Measurements from ENCODE around the gene TRANK1.

DNA sequence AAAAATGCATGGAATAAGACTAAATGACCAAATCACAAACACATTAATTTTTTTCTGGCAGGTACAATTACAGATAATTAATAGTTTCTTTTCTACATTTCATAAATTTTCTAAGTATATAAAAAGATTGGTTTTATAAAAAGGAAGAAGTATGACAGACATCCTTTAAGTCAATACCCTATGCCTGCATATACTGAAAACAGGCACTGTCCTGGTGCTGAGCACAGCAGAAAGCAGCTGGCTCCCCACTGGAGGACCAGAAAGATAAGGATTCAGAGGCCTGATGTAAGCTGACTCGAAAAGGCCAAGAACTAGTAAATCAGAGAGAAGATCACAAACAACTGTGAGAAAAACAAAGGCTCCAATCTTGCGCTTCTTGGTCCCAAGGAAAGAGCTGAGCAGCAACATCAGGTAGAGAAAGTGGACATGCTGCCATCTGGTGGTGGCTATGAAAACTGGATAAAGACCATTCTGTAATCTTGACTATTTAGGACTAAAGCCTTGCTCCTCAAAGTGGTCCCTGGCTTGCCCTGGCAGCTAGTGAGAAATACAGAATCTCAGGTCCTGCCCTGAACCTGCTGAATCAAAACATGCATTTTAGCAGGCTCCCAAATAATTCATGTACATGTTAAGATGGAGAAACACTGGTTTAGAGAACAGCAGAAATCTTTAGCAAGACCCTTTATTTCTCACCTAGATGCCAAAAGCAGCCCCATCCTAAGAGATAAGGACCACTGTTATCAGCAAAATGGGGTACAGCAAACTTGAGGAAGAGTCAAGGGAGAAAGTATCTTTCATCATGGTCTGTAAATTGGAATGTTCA is 76.0 kb downstream of the TRANK1 start:
- TF ChIP-seq POLR2A (IDR thresholded peaks at IDR 0.05) = no peak
- TF ChIP-seq, protein P1, sequence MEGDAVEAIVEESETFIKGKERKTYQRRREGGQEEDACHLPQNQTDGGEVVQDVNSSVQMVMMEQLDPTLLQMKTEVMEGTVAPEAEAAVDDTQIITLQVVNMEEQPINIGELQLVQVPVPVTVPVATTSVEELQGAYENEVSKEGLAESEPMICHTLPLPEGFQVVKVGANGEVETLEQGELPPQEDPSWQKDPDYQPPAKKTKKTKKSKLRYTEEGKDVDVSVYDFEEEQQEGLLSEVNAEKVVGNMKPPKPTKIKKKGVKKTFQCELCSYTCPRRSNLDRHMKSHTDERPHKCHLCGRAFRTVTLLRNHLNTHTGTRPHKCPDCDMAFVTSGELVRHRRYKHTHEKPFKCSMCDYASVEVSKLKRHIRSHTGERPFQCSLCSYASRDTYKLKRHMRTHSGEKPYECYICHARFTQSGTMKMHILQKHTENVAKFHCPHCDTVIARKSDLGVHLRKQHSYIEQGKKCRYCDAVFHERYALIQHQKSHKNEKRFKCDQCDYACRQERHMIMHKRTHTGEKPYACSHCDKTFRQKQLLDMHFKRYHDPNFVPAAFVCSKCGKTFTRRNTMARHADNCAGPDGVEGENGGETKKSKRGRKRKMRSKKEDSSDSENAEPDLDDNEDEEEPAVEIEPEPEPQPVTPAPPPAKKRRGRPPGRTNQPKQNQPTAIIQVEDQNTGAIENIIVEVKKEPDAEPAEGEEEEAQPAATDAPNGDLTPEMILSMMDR (IDR thresholded peaks at IDR 0.05) = peak; percentile 57 to 79 (median 69)

Data from adrenal gland (tissue), 5 donors.